ENCODE results near the gene ANXA1.
A peak's percentile ranks its signal among the peaks of the same experiment; 100 is the strongest.

Gene ANXA1

DNA sequence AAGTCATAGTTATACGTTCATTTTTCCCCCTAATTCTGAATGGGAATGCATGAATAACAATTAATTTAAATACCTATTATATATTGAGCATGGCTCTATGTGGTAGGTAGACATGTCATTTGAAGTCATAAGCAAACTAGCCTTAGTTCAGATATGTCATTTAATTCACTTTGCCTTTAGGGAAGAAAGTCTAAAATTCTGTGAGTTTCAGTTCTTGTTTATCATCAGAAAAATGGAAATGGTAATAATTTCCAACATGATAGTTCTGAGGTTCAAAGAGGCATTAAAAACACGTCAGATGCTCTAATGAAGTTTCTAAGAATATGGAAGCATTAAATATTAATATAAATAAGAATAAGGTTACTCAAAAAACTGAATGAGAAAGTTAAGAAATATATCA lies 13.1 kb upstream of the ANXA1 start:
- DNase-seq (ENCODE audit: low spot score): no peak

DNA sequence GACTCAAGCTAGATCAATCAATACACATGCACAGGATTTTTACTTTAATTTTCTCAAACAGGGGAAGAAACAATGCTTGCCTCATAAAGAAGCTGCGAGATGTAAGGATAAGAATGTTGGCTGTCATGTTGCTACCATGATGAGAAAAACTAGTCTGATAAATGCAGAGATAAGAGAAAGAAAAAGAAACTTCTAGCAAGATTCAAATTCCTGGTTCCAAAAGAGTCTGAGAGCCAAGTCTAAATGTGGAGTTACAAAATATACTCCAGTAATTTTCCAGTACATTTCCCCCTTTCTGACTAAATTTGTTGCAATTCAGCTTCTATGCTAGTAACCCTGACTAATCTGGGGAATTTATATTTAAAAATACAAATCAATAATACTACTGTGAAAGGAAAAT lies 10.4 kb upstream of the ANXA1 start:
- DNase-seq (ENCODE audit: low spot score): no peak

DNA sequence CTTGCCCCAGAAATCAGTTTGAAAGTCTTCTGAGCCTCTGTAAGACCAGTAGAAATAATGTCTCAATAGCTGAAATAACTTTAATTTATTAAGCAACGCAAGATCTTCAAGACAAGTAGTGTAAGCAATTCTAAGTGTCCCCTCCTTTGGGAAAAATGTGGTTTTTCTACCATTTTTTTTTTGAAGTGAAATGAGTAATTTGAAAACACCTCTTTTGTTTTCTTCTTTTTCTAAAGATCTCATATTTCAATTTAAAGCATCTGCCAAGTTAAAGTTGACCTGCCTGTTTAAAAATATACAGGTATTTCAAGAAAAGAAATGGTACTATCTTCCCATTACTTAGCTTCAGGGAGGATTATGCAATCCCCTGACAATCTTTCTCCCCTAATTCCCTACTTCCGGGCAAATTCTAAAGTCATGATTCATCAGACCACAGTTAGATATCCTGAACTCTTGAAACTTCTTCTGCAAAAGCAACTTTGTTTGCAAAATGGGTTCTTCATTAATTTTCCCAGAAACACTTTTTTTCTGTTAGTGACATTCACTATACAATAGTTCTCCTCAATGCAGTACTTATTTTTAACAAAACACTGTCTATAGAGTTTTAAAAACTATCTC lies 7.8 kb upstream of the ANXA1 start:
- peak; percentile 36 for DNase-seq (ENCODE audit: low spot score)

DNA sequence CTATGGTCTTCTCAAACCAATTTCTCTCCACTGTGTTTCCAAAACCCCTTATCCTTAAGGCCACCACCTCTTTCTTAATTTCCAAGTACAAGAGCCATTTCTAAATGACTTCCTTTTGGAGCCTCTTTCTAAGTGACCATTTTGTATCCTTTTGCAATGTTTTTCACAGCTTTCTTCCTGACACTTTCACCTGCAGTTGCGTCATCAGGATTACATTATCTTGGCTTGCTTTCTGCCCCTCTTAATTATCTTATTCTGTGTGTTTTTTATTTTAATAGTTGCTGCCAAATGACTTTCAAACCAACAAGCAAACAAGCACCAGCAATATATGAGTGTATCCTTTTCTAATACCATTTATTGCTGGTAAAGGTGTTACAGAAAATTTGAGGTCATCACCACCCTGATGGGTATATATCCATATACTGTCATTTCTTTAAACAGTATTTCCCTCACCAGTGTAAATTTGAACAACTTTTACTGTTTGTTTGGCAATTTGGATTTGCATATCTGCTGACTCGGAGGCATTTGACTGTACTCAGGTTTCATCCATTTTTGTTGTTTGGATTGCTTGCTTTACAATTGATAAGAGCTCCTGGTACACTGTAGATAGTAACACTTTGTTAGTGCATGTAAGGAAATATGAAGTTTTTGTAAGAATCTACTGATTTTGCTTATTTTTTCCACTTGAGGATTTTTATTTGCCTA lies 5.4 kb upstream of the ANXA1 start:
- DNase-seq (ENCODE audit: low spot score): no peak

DNA sequence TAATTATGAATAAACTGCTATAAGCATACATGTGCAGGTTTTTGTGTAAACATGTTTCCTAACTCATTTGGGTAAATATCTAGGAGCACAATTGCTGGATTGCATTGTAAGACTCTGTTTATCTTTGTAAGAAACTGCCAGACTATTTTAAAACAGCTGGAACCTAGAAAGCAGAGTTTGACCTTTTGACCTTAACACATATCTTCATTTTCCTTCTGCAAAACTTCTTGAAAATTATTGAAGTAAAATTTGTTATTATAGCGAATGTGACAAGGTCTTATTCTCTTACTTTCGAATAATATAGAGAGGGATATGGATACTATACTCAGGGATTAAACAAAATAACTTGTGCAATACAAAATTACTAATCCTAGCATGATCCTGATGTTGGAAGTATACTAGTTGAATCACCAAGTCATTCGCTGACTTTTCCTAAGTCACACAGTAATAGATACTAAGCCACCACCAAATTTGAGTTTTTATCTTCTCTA lies 3.2 kb upstream of the ANXA1 start:
- no peak for DNase-seq (ENCODE audit: low spot score)

DNA sequence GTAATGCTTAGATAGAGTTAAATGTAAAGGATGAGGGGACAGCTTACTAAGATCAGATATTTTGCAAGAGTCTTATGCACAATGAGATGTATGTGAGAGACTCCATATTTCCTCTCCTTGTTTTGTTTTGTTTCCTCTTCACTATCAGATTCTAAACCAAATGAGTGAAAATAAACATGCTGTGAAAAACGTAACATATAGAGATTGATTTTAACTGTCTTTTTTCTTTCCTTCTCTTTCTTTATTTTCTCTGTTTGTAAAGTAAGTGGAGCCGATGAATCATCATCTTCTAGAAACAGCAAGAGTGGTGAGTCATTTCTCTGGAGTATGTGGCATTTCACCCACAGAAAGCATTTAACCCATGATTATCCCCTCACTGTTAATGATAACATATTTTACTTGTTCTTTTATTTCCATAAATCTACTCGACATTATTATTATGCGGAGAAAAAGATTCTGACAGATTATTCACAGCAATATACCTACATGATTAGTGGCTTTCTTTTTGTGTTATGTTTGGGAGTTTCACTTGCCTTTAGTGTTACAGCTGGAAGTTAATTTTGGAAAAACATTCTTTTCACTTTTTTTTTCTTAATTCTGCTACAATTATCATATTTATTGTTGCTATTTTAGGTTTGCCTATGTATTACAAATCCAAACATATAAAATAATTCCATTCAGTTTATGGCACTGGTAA lies 2.1 kb upstream of the ANXA1 start:
- DNase-seq (ENCODE audit: low spot score): peak; percentile 33

DNA sequence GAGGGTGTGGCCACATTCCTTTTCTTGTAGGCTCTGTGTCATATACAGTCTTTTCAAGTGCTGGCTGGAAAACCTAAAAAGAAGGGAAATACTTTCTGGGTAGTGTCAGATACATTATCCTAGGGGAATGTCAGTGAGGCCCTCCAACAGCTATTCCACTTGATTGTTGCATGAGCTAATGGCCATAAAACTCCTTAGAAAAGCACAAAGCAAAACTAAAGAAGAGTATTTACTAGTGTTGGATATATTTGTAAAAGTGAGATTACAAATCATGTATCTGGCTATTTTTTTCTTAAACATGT lies 829 bp downstream of the ANXA1 start:
- no peak for DNase-seq (ENCODE audit: low spot score)

DNA sequence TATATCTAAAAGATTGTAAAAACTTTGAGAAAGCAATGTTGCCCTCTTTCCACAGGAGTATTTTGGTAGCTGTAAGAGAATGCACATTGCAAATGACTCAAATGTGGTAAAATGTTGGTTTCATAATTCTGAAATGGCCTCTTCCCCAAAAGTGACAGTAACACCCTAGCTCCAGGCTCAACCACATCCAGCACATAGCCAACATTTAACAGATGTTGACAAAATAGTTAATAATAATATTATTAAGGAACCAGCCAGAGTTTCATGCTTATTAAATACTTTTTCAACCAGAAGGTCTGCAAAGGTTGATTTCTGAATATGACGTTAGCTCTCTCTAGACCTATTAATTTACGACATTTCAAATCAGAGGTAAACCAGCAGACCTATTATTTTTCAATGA lies 1.3 kb downstream of the ANXA1 start:
- no peak for DNase-seq (ENCODE audit: low spot score)

DNA sequence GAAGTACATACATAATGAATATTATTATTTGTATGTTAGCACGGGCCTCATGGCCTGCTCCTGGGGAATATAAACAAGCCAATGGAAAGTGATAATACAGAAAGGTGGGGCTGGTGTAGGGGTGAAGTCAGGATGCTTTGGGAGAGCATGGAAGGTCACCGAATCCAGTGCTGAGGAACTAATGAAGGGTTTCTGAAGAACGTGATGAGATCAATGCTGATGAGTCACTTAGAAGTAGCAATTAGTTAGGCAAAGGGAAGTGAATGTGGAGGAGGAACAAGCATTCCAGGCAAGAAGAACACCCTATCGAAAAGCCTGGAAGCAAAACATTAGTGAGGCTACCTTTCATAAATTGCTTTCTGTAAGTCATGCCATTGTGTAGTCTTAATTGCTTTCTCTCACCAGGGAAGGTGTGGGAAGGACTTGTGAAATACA lies 2.1 kb downstream of the ANXA1 start:
- DNase-seq (ENCODE audit: low spot score): no peak

DNA sequence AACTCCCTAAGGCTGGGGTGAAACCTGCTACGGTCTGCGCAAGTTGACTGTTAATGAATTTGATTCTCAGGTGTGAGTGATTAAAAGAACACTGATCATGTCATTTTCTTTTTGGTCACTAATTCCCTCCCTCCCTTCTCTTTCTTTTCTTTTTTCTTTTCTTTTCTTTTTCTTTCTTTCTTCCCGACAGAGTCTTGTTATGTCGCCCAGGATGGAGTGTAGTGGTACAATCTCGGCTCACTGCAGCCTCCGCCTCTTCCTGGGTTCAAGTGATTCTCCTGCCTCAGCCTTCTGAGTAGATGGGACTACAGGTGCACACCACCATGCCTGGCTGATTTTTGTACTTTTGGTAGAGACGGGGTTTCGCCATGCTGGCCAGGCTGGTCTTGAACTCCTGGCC lies 2.6 kb downstream of the ANXA1 start:
- DNase-seq (ENCODE audit: low spot score): no peak

DNA sequence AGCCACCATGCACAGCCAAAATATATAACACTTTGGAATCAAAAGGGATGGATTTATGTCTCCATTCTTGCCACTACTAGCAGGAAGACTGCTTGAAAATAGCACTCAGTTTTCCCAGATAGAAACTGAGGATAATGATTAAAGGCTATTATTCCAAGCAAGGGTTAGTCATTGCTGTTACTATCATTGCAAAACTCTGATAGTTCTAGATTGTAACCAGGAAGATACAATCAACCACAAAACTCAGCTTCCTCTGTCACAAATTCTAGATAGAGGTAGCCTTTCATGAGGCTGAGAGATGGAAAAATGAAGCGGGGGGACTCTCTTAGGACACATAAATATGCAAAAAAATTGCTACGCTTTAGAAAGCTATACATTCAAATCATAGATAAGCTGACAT lies 3.1 kb downstream of the ANXA1 start:
- DNase-seq (ENCODE audit: low spot score): no peak

DNA sequence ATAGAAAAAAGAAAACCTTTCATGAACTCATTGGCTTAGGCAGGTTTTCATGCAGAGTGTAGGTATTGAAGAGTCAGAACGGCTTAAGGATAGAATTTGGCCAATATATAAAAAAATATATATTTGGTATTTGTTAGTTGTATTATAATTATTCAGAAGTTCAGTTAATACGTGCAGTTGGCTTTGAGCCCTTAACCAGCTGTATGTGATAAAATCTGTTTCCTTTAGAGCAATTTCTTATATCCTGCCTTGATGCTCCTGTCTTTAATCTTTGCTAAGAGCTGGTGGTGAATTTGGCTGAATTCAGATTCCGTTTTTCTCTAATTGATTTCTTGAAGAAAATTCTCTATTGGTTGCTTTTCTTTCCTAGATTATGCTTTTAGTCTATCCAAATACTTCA lies 3.7 kb downstream of the ANXA1 start:
- no peak for DNase-seq (ENCODE audit: low spot score)

DNA sequence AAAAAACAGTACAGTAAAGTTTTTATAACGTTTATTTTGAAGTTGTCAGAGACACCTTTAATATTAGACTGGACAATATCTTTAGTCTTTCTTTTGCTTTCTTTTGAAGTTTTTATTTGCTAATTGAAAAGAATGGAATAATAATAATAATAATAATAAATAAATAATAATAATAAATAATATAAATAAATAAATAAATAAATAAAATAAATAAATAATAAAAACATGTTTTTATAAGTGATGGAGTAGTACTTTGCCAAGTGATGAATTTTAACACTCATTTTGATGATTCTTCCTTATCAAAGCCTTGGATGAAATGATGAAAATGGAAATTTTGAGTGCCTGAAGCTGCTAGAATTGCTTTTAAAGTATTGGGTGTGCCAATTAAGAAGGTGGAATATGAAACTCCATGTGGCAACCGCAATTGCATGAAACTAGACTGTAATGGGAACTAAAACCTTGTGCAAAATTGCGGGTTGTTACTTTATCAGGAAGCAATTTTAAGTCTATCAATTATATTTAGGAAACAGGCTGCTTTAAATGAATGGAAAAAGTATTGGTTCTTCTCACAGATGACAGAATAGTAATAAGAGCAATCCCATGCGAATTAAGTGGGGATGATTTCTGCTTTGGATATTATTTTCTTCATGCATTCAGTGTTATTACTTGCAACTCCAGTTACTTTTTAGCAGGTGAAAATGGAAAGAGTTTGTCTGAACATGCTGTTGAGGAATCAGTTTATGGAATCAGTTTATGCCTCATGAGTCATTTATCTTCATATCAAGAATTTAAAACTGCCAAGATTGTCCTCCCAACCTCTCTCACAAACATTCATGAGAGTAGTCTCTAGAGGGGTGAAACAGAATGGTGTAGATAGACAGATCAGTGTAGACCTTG lies 4.6 kb downstream of the ANXA1 start:
- DNase-seq (ENCODE audit: low spot score): no peak

DNA sequence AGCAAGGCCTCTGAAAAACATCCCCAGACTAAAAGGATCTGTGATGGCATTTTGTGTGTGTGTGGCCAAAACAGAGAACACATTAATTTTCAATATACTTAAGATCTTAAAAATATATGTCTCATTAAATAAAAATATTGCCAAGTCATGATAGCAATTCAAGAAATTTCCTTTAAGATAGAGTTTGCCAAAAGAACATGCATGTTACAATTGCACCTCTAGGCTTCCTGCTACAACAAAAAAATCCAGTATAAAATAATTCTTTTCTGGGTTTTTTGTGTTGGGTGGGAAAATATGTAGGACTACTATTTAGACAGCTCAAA lies 5.2 kb downstream of the ANXA1 start:
- DNase-seq (ENCODE audit: low spot score): no peak

DNA sequence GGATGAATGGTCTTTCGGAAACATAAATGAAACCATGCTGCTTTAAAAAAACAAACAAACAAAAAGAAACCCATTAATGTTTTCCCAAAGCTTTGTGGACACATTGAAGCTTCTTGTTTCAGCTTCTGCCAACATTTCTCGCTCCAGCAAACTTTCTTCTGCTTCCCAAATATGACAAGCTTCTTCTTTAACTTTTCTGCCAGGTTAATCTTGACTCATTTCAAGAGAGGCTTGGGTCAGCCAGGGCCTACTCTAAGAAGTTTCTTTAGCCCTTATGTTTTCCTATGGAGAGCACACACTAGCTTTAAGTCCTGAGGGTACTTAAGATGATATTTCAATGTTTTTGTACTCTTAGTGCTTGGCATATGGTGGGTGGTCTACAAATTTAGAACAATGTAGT lies 6.1 kb downstream of the ANXA1 start:
- DNase-seq (ENCODE audit: low spot score): no peak

DNA sequence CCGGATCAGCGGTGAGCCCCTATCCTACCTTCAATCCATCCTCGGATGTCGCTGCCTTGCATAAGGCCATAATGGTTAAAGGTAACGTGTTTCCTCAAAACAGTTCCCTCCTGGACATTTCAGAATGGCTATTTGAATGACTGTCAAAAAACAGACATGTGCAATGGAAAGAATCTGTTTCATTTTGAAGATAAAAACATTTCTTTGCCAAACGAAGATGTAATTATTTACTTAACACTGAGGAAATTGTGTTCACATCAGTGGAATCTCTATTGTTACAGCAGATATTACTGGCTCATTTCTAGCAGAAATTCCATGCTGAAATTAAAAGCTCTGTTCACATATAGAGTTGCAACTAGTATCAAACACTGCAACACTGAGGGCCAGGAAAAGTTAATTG lies 7.1 kb downstream of the ANXA1 start:
- DNase-seq (ENCODE audit: low spot score): no peak

DNA sequence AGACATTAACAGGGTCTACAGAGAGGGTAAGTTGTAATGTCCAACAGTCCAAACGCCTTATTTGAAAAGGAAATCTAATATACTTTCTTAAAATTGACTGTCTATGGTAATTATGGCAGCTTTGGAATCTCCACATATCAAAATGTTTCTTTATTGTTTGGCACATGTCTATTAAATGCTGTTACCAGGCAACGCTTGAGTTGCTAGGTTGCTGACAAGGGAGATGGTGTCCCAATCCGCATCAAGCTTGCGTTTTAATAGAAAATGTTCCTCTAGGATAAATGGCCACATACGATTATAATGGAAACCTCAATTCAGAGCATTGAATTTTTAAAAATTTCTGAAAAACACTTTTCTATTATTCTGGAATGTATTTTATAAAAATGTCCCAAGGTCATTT lies 9.2 kb downstream of the ANXA1 start:
- DNase-seq (ENCODE audit: low spot score): no peak

DNA sequence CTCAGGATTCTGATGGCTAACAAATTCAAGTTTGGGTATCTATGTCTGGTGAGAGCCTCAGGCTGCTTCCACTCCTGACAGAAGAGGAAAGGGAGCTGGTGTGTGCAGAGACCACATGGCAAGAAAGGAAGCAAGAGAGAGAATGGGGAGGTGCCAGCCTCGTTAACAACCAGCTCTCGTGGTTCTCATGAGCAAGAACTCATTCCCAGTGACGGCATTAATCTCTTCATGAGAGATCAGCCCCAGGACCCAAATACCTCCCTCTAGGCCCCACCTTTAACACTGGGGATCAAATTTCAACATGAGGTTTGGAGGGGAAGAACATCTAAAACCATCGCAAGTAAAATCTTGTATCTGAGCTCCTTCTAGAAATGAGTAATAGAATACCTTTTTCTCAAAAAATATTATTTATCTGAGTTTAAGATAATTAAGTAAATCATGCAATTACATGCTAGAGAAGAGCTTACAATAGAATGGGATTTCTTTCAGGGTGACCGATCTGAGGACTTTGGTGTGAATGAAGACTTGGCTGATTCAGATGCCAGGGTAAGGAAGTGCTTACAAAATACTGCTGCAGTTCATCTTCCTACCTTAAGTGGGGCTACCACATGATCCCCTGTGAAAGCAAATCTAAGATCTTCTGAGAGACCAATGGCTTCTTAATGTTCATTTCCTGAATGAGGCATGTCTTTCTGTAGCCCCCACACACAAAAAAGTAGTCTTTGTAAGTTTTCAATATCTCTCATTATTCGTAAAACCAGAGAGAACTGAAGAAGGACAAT lies 11.5 kb downstream of the ANXA1 start:
- DNase-seq (ENCODE audit: low spot score): no peak

DNA sequence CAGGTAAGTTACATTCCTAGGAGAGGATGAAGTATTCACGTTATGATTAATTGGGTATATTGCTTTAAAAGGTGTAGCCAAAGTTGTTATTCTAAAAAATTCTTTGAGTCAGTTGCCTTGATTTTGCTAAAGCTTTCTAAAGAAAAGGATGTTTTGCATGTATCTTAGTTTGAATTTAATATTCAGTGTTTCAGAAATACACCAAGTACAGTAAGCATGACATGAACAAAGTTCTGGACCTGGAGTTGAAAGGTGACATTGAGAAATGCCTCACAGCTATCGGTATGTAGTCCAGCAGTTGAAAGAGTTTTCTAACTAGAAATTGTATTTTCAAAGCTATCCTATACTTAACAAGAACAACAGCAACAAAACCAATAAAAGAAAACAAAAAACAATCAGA lies 14.2 kb downstream of the ANXA1 start:
- DNase-seq (ENCODE audit: low spot score): no peak

DNA sequence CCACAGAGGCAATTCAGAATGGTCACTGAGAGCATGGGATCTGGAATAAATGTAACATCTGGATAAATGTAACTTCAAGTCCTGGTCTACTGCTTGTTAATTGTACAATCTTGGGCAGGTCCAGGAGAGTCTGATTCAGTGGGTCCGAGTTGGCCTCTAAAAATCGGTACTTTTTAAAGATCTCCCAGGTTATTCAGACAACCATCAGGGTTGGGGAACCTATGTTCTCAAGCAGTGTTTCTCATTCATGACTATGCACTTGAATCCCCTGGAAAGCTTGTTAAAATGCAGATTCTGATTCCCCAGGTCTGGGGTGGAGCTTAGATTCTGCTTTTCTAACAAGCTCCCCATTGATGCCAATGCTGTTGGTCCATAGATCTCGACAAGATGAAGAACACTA lies 14.8 kb downstream of the ANXA1 start:
- no peak for DNase-seq (ENCODE audit: low spot score)

DNA sequence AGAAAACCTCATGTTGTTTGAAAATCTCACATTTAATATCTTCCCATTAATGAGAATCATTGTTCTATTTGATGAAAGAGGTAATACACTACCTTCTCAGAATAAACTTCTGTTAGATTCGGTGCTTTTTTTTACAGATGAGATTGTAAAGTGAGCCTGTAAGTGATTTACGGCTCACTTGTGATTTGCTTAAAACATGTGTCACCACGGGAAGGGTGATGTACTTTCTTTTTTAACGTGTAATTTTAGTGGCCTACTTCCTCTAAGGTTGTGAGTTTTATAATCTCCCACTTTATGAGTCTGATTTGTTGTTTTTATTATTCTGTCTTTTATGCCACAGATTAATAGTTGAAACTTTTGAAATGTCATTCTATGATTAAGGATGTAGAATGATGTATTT lies 15.9 kb downstream of the ANXA1 start:
- DNase-seq (ENCODE audit: low spot score): no peak

Measured in hepatic stellate cell (primary cell).